HG02642 (cell line): ENCODE data around the gene HOXD12.

Experiments
- ATAC-seq: cut with Tn5 transposase; IDR thresholded peaks from one replicate; pipeline ENCODE4 v1.9.1; 2021; ENCODE audit warnings: mild to moderate bottlenecking; ENCODE audit not compliant: unreplicated experiment, poor library complexity

HOXD12 gene

GRCh38 chr2:176104316-176105077, 4.9 kb downstream of the HOXD12 start:
- ATAC-seq: no peak

GRCh38 chr2:176105078-176105729, 5.6 kb downstream of the HOXD12 start:
- ATAC-seq: no peak

- no peak for ATAC-seq
Observed at GRCh38 chr2:176105730-176106580, 6.4 kb downstream of the HOXD12 start.

- ATAC-seq: no peak
Observed at GRCh38 chr2:176106581-176107539, 7.3 kb downstream of the HOXD12 start, which contains the start of gene HOXD11. HOXD11 (plus strand) TSS chr2:176107280; CDS start chr2:176107356, 76 bp downstream.

- no peak for ATAC-seq
Observed at GRCh38 chr2:176107731-176108181, 8.2 kb downstream of the HOXD12 start.

- no peak for ATAC-seq
Observed at GRCh38 chr2:176109192-176109901, 9.8 kb downstream of the HOXD12 start.

GRCh38 chr2:176109946-176110345, 10.4 kb downstream of the HOXD12 start:
- ATAC-seq: no peak

GRCh38 chr2:176110415-176111308, 11.1 kb downstream of the HOXD12 start:
- ATAC-seq: no peak

GRCh38 chr2:176111309-176111663, 11.7 kb downstream of the HOXD12 start:
- ATAC-seq: no peak

- no peak for ATAC-seq
Observed at GRCh38 chr2:176111846-176112374, 12.3 kb downstream of the HOXD12 start.

GRCh38 chr2:176112375-176113302, 13.0 kb downstream of the HOXD12 start:
- ATAC-seq: no peak

GRCh38 chr2:176114120-176114929, 14.7 kb downstream of the HOXD12 start:
- no peak for ATAC-seq

- ATAC-seq: no peak
Observed at GRCh38 chr2:176114930-176115625, 15.5 kb downstream of the HOXD12 start.

- no peak for ATAC-seq
Observed at GRCh38 chr2:176115883-176116813, 16.6 kb downstream of the HOXD12 start, which contains the start of gene HOXD10. HOXD10 (plus strand) TSS chr2:176116778; CDS start chr2:176116834, 56 bp downstream.
